Large intestine (tissue), 3 donors: ENCODE measurements around the gene RNF207. TPM values are rescaled to one million over a fixed set of nuclear protein-coding genes. Genes with fewer than 3 reads are reported as not detected.

Experiments used
- DNase-seq, 2 donors: peaks; one replicate each; pipeline versions ENCODE4 v3.0.0 to v3.0.0-alpha.2; 2013
- H3K27ac ChIP-seq: one replicate; pipeline ENCODE4 v1.5.1; 2013; ENCODE audit warnings: low read length
- H3K27me3 ChIP-seq: 2 replicates; pipeline ENCODE4 v1.6.1; 2013; ENCODE audit warnings: low read length; ENCODE audit not compliant: control insufficient read depth, insufficient read depth
- H3K36me3 ChIP-seq: 2 replicates; pipeline ENCODE4 v1.6.1; 2013; ENCODE audit warnings: low read length; ENCODE audit not compliant: control insufficient read depth, insufficient read depth
- H3K4me1 ChIP-seq: one replicate; pipeline ENCODE4 v1.6.1; 2013; ENCODE audit warnings: low read length; ENCODE audit not compliant: control insufficient read depth, insufficient read depth
- H3K4me3 ChIP-seq: one replicate; pipeline ENCODE4 v1.5.1; 2013; ENCODE audit warnings: low read length
- H3K9me3 ChIP-seq: one replicate; pipeline ENCODE4 v1.6.1; 2013; ENCODE audit warnings: mild to moderate bottlenecking, low read depth, low read length, moderate library complexity; ENCODE audit not compliant: control insufficient read depth
- WGBS: methylation state at CpG from one replicate; pipeline ENCODE4 v1.1.5; 2013; ENCODE audit warnings: low lambda C conversion rate; ENCODE audit not compliant: insufficient coverage; 5-methylcytosine and 5-hydroxymethylcytosine counted together
- polyA plus RNA-seq: library from polyadenylated mRNA; unstranded; fragments of 120-200 nt; gene quantifications from one replicate; pipeline ENCODE4 v1.2.1, GENCODE V29; 2013

The RNF207 gene
- polyA plus RNA-seq, 1 donor: 44.5 TPM

GRCh38 chr1:6181347-6181770, 24.6 kb upstream of the RNF207 start:
- Histone ChIP-seq H3K27me3 (peaks cover 46% of the 10 kb centered on the region), H3K4me1 (peaks cover 4% of the 10 kb centered on the region), H3K36me3 (peaks cover 12% of the 10 kb centered on the region), H3K4me3 (no peak overlapping the region), H3K27ac (no peak overlapping the region), H3K9me3 (no peaks in the 10 kb centered on the region)
- 20% methylated on average over 1 of the region's 10 CpGs for WGBS
- DNase-seq: no peak

GRCh38 chr1:6183520-6183989, 22.4 kb upstream of the RNF207 start:
- peaks cover 23% of the 10 kb centered on the region for H3K36me3 ChIP-seq
- no peaks in the 10 kb centered on the region for H3K9me3 ChIP-seq
- DNase-seq: no peak
- H3K27ac ChIP-seq: no peak overlapping the region
- H3K27me3 ChIP-seq: peaks cover 24% of the 10 kb centered on the region
- H3K4me3 ChIP-seq: no peak overlapping the region
- no CpG with 5 or more reads among the region's 6 CpGs for WGBS
- peaks cover 4% of the 10 kb centered on the region for H3K4me1 ChIP-seq

- no peak overlapping the region for H3K4me3 ChIP-seq
- H3K36me3 ChIP-seq: peaks cover 28% of the 10 kb centered on the region
- H3K27me3 ChIP-seq: peaks cover 18% of the 10 kb centered on the region
- H3K9me3 ChIP-seq: no peaks in the 10 kb centered on the region
- no peak for DNase-seq
- WGBS: 92% methylated on average over 2 of the region's 13 CpGs
- H3K4me1 ChIP-seq: peaks cover 4% of the 10 kb centered on the region
- no peak overlapping the region for H3K27ac ChIP-seq
Measured at GRCh38 chr1:6184083-6184783, 21.7 kb upstream of the RNF207 start.

- H3K4me1 ChIP-seq: peaks cover 4% of the 10 kb centered on the region
- no peaks in the 10 kb centered on the region for H3K9me3 ChIP-seq
- H3K27me3 ChIP-seq: peaks cover 15% of the 10 kb centered on the region
- peaks cover 36% of the 10 kb centered on the region for H3K36me3 ChIP-seq
- H3K27ac ChIP-seq: no peak overlapping the region
- no peak overlapping the region for H3K4me3 ChIP-seq
- DNase-seq: no peak
- 94% methylated on average over 3 of the region's 3 CpGs for WGBS
Measured at GRCh38 chr1:6185151-6185550, 20.8 kb upstream of the RNF207 start.

- Histone ChIP-seq H3K27me3 (peaks cover 10% of the 10 kb centered on the region), H3K27ac (no peak overlapping the region), H3K36me3 (peaks cover 42% of the 10 kb centered on the region), H3K4me3 (no peak overlapping the region), H3K4me1 (peaks cover 4% of the 10 kb centered on the region), H3K9me3 (no peaks in the 10 kb centered on the region)
- no CpG with 5 or more reads among the region's 10 CpGs for WGBS
- DNase-seq: no peak
Measured at GRCh38 chr1:6185635-6186382, 20.1 kb upstream of the RNF207 start.

- no CpG with 5 or more reads among the region's 8 CpGs for WGBS
- Histone ChIP-seq H3K36me3 (peaks cover 57% of the 10 kb centered on the region), H3K9me3 (no peaks in the 10 kb centered on the region), H3K4me1 (no peaks in the 10 kb centered on the region), H3K27me3 (no peaks in the 10 kb centered on the region), H3K4me3 (no peak overlapping the region), H3K27ac (no peak overlapping the region)
- DNase-seq: no peak
Measured at GRCh38 chr1:6188466-6188865, 17.5 kb upstream of the RNF207 start.

DNA sequence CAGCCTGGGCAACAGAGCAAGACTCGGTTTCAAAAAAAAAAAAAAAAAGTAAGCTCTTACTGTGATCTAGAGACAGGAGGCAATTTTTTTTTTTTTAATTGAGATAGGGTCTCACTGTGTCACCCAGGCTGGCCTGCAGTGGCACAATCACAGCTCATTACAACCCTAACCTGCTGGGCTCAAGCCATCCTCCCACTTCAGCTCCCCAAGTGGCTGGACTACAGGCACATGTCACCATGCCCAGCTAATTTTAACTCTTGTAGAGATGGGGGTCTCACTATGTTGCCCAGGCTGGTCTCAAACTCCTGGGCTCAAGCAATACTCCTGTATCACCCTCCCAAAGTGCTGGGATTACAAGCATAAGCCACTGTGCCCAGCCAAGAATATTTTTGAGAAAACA, 14.0 kb upstream of the RNF207 start:
- no peak for DNase-seq
- Histone ChIP-seq H3K4me1 (no peaks in the 10 kb centered on the region), H3K9me3 (no peaks in the 10 kb centered on the region), H3K4me3 (no peak overlapping the region), H3K36me3 (peaks cover 72% of the 10 kb centered on the region), H3K27ac (no peak overlapping the region), H3K27me3 (no peaks in the 10 kb centered on the region)
- no CpG with 5 or more reads among the region's 1 CpG for WGBS

DNA sequence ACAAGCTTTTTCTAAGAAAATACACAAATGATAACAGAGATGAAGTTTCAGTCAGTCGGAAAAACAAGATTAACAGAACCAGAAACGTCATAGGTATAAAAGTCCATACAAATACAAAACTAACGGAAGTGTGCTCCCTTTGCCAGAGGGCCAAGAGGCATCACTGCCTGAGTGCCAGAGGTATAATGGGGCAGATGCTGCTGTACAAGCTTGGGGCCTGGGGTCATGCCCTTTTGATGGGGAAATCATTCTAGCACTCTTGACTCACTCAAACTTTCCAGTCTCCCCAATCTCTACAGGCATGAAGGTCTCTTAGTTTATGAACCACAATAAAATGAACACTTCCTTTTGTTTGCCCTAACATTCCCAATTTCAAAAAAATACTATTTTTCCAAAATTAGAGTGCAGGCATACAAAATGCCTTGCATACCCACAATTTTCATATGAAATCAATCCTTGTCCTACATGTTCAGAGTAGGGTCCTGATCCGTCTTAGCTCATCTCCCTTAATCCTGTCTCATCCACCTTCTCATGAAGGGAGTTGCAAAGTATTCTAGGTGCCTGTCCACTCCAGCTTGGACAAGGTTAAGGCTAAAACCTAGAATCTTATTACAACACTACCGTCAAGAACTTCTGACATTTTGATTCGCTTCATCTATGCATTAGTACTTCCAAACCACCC, 8.0 kb upstream of the RNF207 start:
- no peak for DNase-seq
- no peaks in the 10 kb centered on the region for H3K27me3 ChIP-seq
- peaks cover 10% of the 10 kb centered on the region for H3K4me1 ChIP-seq
- H3K4me3 ChIP-seq: peak overlapping the region; percentile 97
- no peak overlapping the region for H3K27ac ChIP-seq
- WGBS: 60% methylated on average over 2 of the region's 6 CpGs
- H3K9me3 ChIP-seq: no peaks in the 10 kb centered on the region
- H3K36me3 ChIP-seq: peaks cover 38% of the 10 kb centered on the region

DNA sequence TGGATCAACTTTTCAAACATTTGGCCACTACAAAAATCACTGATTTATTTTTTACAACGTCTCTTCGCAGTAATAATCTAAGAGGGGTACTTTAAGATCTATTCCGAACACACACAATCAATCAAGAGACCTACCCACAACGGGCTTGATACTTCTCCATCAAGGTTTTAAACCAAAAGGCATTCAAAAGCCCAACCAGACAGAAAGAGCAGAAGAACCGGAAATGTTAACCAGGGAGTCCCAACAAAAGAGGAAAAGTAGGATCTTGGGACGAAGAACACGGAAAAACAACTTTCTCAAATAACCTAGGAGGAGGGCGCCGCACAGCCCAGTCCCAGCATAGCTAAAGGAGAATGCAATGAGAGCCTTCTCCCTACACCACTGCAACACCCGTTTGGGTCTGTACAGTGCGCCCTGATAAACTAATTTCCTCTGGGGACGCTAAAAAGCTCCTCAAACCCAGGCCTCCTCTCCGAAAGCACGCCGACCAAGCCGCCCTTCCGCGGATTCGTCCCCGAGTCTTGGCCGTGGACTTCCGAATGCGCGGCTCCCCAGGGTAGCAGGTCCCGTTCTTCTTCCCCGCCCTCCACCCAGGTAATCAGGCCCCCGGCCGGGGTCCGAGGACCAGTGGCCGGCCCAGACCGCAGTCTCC, 7.1 kb upstream of the RNF207 start:
- Histone ChIP-seq H3K36me3 (peaks cover 31% of the 10 kb centered on the region), H3K27ac (peak overlapping the region; percentile 60), H3K27me3 (no peaks in the 10 kb centered on the region), H3K4me3 (peak overlapping the region; percentile 97), H3K4me1 (peaks cover 10% of the 10 kb centered on the region), H3K9me3 (no peaks in the 10 kb centered on the region)
- WGBS: no CpG with 5 or more reads among the region's 31 CpGs
- no peak for DNase-seq
